HG03280 (cell line): ENCODE results near the gene DENND6B.

Experiments
- ATAC-seq: cut with Tn5 transposase; IDR thresholded peaks from one replicate; pipeline ENCODE4 v1.9.1; 2021; ENCODE audit warnings: mild to moderate bottlenecking, moderate library complexity; ENCODE audit not compliant: unreplicated experiment

Gene DENND6B

GRCh38 chr22:50305393-50305922 is 21.4 kb downstream of the DENND6B start:
- no peak for ATAC-seq

DNA sequence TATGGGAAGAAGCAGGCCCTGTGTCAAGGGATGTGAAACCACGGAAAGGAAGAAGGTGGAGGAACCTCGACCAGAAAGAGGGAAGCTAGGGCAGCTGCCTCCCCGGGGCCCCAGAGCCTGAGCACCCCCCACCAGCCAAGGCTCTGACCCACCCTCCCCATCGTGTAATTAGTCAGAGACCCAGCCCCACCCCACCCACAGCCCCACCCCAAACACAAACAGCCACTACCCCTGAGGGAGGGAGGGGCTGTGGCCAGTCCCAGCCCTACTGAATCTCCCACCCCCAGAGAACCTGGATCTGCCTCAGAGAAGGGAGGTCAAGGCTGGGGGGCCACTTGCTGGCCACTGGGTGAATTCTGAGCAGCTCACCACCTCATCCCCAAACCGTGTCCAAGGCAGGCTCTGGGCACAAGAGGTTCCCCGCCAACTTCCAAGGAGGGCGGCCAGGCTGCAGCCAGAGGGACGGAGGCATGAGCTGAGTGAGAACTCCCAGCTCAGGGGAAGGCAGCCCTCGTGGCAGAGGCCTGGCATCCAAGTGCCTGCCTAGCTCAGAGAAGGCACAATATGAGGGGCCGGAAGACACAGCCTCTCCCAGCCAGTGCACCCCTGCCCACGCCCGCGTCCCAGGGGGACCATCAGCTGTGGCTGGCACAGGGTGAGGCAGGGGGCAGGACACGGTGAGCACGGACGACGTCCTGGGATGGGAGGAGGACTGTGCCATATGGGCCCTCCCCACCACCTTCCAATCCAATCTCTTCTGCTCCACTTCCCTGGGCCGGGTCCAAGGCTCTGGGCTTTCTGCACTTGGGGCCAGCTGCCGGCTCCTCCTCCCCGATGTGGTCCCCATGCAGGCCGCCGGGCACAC is 22.1 kb downstream of the DENND6B start:
- ATAC-seq = no peak

- ATAC-seq = no peak
Observed at GRCh38 chr22:50303848-50304527, 22.8 kb downstream of the DENND6B start.

GRCh38 chr22:50303515-50303847 is 23.3 kb downstream of the DENND6B start:
- ATAC-seq = no peak

GRCh38 chr22:50302564-50302963 is 24.2 kb downstream of the DENND6B start:
- no peak for ATAC-seq

GRCh38 chr22:50302041-50302541 is 24.7 kb downstream of the DENND6B start:
- ATAC-seq = no peak

GRCh38 chr22:50301581-50301991 is 25.2 kb downstream of the DENND6B start:
- ATAC-seq = no peak

GRCh38 chr22:50300620-50301257 is 26.1 kb downstream of the DENND6B start:
- ATAC-seq = no peak

GRCh38 chr22:50299785-50300619 is 26.8 kb downstream of the DENND6B start:
- ATAC-seq = no peak

DNA sequence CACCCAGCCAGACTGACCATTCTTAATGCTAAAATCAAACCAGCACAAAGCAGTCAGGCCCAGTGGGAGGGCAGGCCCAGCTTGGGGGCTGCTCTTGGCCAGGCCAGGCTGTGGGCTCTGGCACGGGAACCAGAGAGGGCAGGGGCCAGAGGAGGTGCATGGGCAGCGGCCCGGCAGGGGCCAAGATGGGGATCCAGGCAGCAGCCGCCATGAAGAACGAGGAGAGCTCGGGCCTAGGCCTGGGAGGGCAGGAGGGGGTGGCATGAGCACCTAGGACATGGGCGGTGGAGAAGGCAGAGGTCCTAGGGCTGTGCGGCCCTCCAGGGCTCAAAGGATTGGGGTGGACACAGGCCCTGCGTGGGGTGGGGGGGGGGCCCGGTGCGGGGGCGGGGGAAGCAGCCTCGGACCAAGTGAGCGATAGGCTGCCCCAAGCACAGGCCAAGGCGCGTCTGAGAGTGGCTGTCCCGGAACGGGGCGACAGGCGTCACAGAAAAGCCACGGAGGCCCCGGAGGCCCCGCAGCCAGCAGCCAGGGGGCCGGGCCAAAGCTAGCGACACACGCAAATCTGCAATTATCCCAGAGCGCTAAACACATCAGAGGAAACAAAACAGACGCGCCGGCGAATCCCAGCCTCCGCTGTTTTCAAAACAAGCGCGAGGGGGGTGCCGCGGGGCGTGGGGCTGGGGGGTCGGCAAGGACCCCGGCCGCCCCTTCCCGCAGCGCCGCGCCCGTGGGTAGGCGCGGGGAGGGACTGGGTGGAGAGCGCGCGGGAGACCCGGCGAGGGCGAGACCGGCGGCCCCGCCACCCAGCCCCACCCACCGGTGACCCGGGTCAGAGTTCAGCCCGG is 27.7 kb downstream of the DENND6B start:
- ATAC-seq = no peak

DNA sequence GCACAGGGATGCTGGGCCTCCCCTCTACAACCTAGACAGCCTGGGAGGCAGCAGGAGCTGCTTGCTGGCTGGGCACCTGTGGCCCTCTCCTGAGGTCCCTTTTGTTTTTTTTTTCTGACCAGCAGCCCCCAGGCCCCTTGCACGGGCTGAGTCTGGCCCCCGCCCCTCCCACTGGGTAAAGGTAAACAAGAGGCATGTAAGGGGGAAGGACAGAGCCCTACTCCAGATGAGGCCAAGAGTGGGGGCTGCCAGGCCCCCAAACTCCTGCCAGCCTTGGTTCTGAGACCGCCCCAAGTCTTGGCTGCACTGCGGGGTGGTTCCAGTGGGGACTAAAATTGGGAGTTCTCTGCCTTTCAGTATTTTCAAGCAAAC is 28.6 kb downstream of the DENND6B start:
- no peak for ATAC-seq

DNA sequence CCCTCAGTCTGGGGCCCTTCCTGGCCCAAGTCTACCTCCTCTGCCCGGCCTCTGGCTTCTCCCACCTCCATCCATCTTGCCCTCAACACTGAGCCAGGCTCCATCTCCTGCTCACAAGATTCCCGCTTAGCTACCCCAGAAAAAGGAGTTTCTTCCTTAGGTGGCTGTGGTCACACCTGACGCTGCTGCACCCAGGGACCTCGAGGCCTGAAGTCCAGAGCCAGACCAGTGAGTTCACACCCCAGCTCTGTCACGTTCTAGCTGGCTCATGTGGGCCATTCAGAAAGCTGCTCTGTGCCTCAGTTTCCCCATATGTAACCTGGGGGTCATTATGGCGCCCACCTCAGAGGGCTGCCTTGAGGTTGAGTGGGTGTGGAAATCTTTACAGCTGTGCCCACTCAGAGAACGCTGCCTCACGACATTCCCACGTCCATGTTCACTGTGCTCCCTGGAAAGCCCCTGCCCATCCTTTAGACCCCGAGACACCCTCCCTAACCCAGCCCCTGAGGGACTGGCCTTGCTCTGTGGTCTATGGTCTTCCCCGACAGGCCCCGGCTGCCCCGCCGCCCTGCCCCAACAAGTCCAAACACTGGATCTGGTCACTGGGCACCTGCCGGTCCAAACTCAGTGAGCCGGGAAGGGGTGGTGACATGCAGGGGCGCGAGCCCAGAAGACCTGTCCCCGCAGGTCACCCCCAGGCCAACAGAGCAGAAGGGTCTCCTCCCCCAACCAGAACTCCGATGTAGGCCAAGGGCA is 29.1 kb downstream of the DENND6B start:
- ATAC-seq = no peak

GRCh38 chr22:50296658-50297490 is 29.9 kb downstream of the DENND6B start:
- no peak for ATAC-seq

- ATAC-seq = no peak
Observed at GRCh38 chr22:50294319-50294656, 32.5 kb downstream of the DENND6B start.

- no peak for ATAC-seq
Observed at GRCh38 chr22:50293441-50294318, 33.1 kb downstream of the DENND6B start.

GRCh38 chr22:50292643-50293440 is 34.0 kb downstream of the DENND6B start:
- ATAC-seq = no peak
